Body of pancreas (tissue), 4 donors: ENCODE data around the gene ARHGEF40. TPM values are rescaled to one million over a fixed set of nuclear protein-coding genes. Genes with fewer than 3 reads are reported as not detected.

Experiments
- ATAC-seq: fragments of 150-250 bp; one replicate; pipeline ENCODE4 v1.9.1; 2016
- DNase-seq, 4 donors: peaks; one replicate each; pipeline ENCODE4 v3.0.0-alpha.2; 2019
- H3K27ac ChIP-seq, 4 donors: fragments of 200-600 bp; sonication (generic); 1 replicate in 3 of 4; 2 replicates in 1 of 4; pipeline versions ENCODE4 v1.5.1 to v1.6.1; 2016 to 2019; ENCODE audit warnings: mild to moderate bottlenecking in 1 of 4, mixed read lengths in 1 of 4, moderate library complexity in 1 of 4
- H3K27me3 ChIP-seq, 2 donors: fragments of 200-600 bp; sonication (generic); one replicate each; pipeline ENCODE4 v1.6.0; 2016; ENCODE audit warnings: mild to moderate bottlenecking in 1 of 2
- H3K36me3 ChIP-seq, 2 donors: fragments of 200-600 bp; sonication (generic); replicated peaks in 1 of 2; 2 replicates each; pipeline ENCODE4 v1.5.1; 2016; ENCODE audit warnings: low read depth in 2 of 2; ENCODE audit not compliant: insufficient read depth in 1 of 2
- H3K4me1 ChIP-seq: fragments of 200-600 bp; sonication (generic); one replicate; pipeline ENCODE4 v1.6.0; 2016
- H3K4me3 ChIP-seq, 2 donors: fragments of 200-600 bp; sonication (generic); 1 replicate in 1 of 2; 2 replicates in 1 of 2; pipeline ENCODE4 v1.5.1; 2016 to 2019
- H3K9me3 ChIP-seq, 3 donors: fragments of 200-600 bp; sonication (generic); 1 replicate in 2 of 3; 2 replicates in 1 of 3; pipeline ENCODE4 v1.5.1; 2016
- CTCF ChIP-seq, 7 experiments: fragments of 450-650 bp in 4 of 7; fragments of 200-600 bp in 3 of 7; sonication (generic) in 3 of 7; IDR thresholded peaks; one replicate each; pipeline ENCODE4 v1.5.1; 2016 to 2019; ENCODE audit warnings: antibody characterized with exemption in 7 of 7
- POLR2A ChIP-seq, 3 donors: fragments of 450-650 bp; IDR thresholded peaks; one replicate each; pipeline ENCODE4 v1.6.1; 2016; ENCODE audit warnings: antibody characterized with exemption in 3 of 3, mild to moderate bottlenecking in 2 of 3
- WGBS, 2 donors: methylation state at CpG; one replicate each; pipeline ENCODE4 v1.1.5; 2017; 5-methylcytosine and 5-hydroxymethylcytosine counted together
- intact Hi-C: fragments of 100-400 bp; cut with DNase I; formaldehyde crosslinking; loops from one replicate; pipeline ENCODE4 v1.15.1; 2023
- total RNA-seq, 2 donors: library from RNA; depleted of rRNA; stranded (reverse); fragments of >200 nt; gene quantifications; one replicate each; pipeline ENCODE4 v1.1.0, GENCODE V29; 2016

The ARHGEF40 gene
- total RNA-seq, 2 donors from 2014 or later: 58.4 to 142 TPM

DNA sequence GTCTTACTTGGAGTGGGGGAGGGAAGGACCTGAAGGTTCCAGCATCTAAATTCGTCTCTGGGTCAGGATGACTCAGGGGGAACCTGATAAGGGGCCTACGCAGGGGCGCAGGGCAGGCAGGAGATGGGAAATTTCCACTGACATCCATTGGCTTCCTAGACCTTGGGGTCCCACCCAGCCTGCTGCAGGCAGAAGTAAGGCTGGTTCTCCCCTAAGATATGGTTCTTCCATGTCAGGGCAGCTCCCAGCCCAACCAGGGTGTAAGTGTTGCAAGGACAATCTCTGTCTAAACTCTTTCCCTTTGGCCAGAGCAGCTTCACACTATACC, 43.2 kb upstream of the ARHGEF40 start:
- 25 to 44% methylated on average over 3 of the region's 3 CpGs for WGBS, 2 donors
- DNase-seq (no peak), ATAC-seq (no peak)
- Histone ChIP-seq H3K4me1 (peaks cover 32% of the 10 kb centered on the region), H3K27me3 (no peaks in the 10 kb centered on the region), H3K36me3 (no peaks in the 10 kb centered on the region), H3K27ac (peak overlapping the region in 2 of 4 donors; percentile 15 to 77), H3K4me3 (no peak overlapping the region), H3K9me3 (no peaks in the 10 kb centered on the region)
- TF ChIP-seq CTCF (IDR thresholded peaks at IDR 0.05) (no peak), POLR2A (IDR thresholded peaks at IDR 0.05) (no peak)
- intact Hi-C loops: no loop called here

DNA sequence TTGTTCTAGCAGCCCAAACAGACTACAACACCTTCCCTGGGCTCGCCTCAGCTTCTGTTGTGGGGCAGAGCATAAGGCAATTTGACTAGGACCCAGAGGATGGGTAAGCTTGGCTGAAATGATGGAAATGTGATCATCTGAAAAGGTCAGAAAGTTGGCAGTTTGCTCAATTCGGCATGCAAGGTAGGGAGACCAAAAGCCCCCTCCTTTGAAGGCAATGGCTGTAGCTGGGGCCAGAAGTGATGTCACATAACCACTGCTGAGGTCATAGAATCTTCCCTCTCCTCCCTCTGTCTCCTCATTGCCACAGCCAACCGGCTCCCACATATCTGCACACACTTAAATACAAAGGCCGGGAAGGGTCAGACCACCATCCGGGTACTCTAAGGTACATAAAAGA, 40.2 kb upstream of the ARHGEF40 start, which contains the start of gene TPPP2:
TSS of gene TPPP2 (plus strand) at position 301 of the 400 bp plus-strand sequence. CDS start 365 bp downstream, outside the sequence.
- no peak for DNase-seq
- Histone ChIP-seq H3K4me1 (peaks cover 5% of the 10 kb centered on the region), H3K36me3 (no peaks in the 10 kb centered on the region), H3K27ac (no peak within 1 kb of the TSS), H3K9me3 (no peaks in the 10 kb centered on the region), H3K4me3 (no peak within 1 kb of the TSS), H3K27me3 (no peaks in the 10 kb centered on the region)
- no peak for TF ChIP-seq CTCF (IDR thresholded peaks at IDR 0.05)
- no peak for TF ChIP-seq POLR2A (IDR thresholded peaks at IDR 0.05)
- intact Hi-C loops: no loop called here
- no peak for ATAC-seq
- WGBS, 2 donors: 90 to 91% methylated on average over 5 of the region's 5 CpGs

GRCh38 chr14:21030531-21030930, 39.6 kb upstream of the ARHGEF40 start:
- TF ChIP-seq POLR2A (IDR thresholded peaks at IDR 0.05) (no peak), CTCF (IDR thresholded peaks at IDR 0.05) (no peak)
- no peak for ATAC-seq
- Histone ChIP-seq H3K27me3 (no peaks in the 10 kb centered on the region), H3K27ac (no peak overlapping the region), H3K4me3 (no peak overlapping the region), H3K36me3 (no peaks in the 10 kb centered on the region), H3K9me3 (no peaks in the 10 kb centered on the region), H3K4me1 (no peaks in the 10 kb centered on the region)
- intact Hi-C loops: no loop called here
- no peak for DNase-seq
- WGBS, 2 donors: 80 to 87% methylated on average over 12 of the region's 12 CpGs

GRCh38 chr14:21032326-21033132, 37.6 kb upstream of the ARHGEF40 start:
- no peak for TF ChIP-seq CTCF (IDR thresholded peaks at IDR 0.05)
- no peak for TF ChIP-seq POLR2A (IDR thresholded peaks at IDR 0.05)
- Histone ChIP-seq H3K27me3 (no peaks in the 10 kb centered on the region), H3K4me3 (no peak overlapping the region), H3K36me3 (no peaks in the 10 kb centered on the region), H3K4me1 (no peaks in the 10 kb centered on the region), H3K9me3 (no peaks in the 10 kb centered on the region), H3K27ac (no peak overlapping the region)
- DNase-seq (no peak), ATAC-seq (no peak)
- intact Hi-C loops: no loop called here
- 78 to 82% methylated on average over 5 of the region's 5 CpGs for WGBS, 2 donors
